ENCODE results near the gene COL5A1.

- TF ChIP-seq CTCF (conservative IDR thresholded peaks at IDR 0.05) (no peak), ZFX (IDR thresholded peaks at IDR 0.05) (no peak)
Measured at GRCh38 chr9:134626069-134626423, 15.6 kb upstream of the COL5A1 start.

Data from C4-2B (cell line).